DND-41 (cell line): ENCODE measurements around the gene TELO2.

ENCODE experiments used
- EZH2 ChIP-seq: IDR thresholded peaks from 3 replicates; pipeline ENCODE4 v1.6.1; 2012; ENCODE audit warnings: borderline replicate concordance, low read depth, mild to moderate bottlenecking, moderate library complexity, low read length, inconsistent platforms; ENCODE audit not compliant: severe bottlenecking
- TF ChIP-seq, protein P1 (sequence below): IDR thresholded peaks from 2 replicates; pipeline ENCODE4 v1.5.1; 2012; ENCODE audit warnings: borderline replicate concordance, low read length, moderate library complexity, mild to moderate bottlenecking; ENCODE audit not compliant: poor library complexity, severe bottlenecking; ENCODE audit errors: extremely low read depth

DNA sequence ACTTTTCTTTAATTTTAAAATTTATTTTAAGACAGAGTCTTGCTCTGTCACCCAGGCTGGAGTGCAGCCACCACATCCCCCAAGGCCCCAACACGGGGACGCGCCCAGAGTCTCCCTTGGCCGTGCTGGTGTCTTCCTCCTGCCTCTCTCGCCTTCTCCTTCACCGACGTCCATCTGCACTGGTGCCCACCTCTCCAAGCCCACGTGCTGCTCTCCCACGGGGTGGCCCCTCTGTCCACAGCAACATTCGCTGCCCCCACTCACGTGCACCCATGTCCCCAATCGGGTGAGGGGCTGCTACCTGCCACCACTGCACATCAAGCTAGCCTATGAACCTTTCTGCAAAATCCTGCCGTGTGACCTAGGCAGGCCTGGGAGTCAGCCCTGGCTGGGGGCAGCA, 43.4 kb downstream of the TELO2 start:
- TF ChIP-seq, protein P1, sequence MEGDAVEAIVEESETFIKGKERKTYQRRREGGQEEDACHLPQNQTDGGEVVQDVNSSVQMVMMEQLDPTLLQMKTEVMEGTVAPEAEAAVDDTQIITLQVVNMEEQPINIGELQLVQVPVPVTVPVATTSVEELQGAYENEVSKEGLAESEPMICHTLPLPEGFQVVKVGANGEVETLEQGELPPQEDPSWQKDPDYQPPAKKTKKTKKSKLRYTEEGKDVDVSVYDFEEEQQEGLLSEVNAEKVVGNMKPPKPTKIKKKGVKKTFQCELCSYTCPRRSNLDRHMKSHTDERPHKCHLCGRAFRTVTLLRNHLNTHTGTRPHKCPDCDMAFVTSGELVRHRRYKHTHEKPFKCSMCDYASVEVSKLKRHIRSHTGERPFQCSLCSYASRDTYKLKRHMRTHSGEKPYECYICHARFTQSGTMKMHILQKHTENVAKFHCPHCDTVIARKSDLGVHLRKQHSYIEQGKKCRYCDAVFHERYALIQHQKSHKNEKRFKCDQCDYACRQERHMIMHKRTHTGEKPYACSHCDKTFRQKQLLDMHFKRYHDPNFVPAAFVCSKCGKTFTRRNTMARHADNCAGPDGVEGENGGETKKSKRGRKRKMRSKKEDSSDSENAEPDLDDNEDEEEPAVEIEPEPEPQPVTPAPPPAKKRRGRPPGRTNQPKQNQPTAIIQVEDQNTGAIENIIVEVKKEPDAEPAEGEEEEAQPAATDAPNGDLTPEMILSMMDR, result no peak
- TF ChIP-seq EZH2, result no peak
